Osteocyte (in vitro differentiated cells): Measurements from ENCODE around the gene OR5W2. TPM values are rescaled to one million over a fixed set of nuclear protein-coding genes. Genes with fewer than 3 reads are reported as not detected.

Experiments
- DNase-seq: peaks from one replicate; pipeline ENCODE4 v3.0.0; 2021; ENCODE audit warnings: mixed read lengths; ENCODE audit not compliant: unreplicated experiment; ENCODE audit errors: extremely low spot score
- H3K27ac Mint-ChIP-seq: one replicate; pipeline ENCODE4 v1.8.0; 2021; ENCODE audit warnings: mild to moderate bottlenecking, mixed read lengths; ENCODE audit not compliant: unreplicated experiment
- H3K27me3 Mint-ChIP-seq: one replicate; pipeline ENCODE4 v1.8.0; 2021; ENCODE audit warnings: mixed read lengths; ENCODE audit not compliant: unreplicated experiment
- H3K36me3 Mint-ChIP-seq: one replicate; pipeline ENCODE4 v1.8.0; 2021; ENCODE audit warnings: mixed read lengths; ENCODE audit not compliant: unreplicated experiment
- H3K4me1 Mint-ChIP-seq: one replicate; pipeline ENCODE4 v1.8.0; 2021; ENCODE audit warnings: mixed read lengths; ENCODE audit not compliant: unreplicated experiment
- H3K4me3 Mint-ChIP-seq: one replicate; pipeline ENCODE4 v1.8.0; 2021; ENCODE audit warnings: mild to moderate bottlenecking, moderate library complexity, mixed read lengths; ENCODE audit not compliant: unreplicated experiment
- H3K9me3 Mint-ChIP-seq: one replicate; pipeline ENCODE4 v1.8.0; 2021; ENCODE audit warnings: mixed read lengths; ENCODE audit not compliant: unreplicated experiment
- CTCF ChIP-seq: fragments of 200-600 bp; sonication (generic); IDR thresholded peaks from 2 replicates; pipeline ENCODE4 v1.5.0; 2021; ENCODE audit warnings: antibody characterized with exemption, mild to moderate bottlenecking, moderate library complexity
- long read RNA-seq: library from polyadenylated mRNA; unstranded; transcript quantifications from one replicate; pipeline ENCODE4 v2.0.0, GENCODE V29; 2021
- total RNA-seq: library from RNA; stranded (reverse); gene quantifications from 2 replicates; pipeline ENCODE4 v1.2.1, GENCODE V29; 2021

The OR5W2 gene
- not detected in 2 replicates for total RNA-seq
- long read RNA-seq = 0 reads

GRCh38 chr11:55914482-55914881 lies at the start of gene OR5W2:
TSS of gene OR5W2 (minus strand) at chr11:55914582. CDS start at chr11:55914582, 0 bp downstream.
- no peak within 1 kb of the TSS for H3K27ac Mint-ChIP-seq
- no peak for DNase-seq
- TF ChIP-seq CTCF = no peak
- H3K4me3 Mint-ChIP-seq = no peak within 1 kb of the TSS
- no peaks in the 10 kb centered on the region for H3K36me3 Mint-ChIP-seq
- H3K27me3 Mint-ChIP-seq = no peaks in the 10 kb centered on the region
- peaks cover 32% of the 10 kb centered on the region for H3K9me3 Mint-ChIP-seq
- H3K4me1 Mint-ChIP-seq = no peaks in the 10 kb centered on the region

- H3K27me3 Mint-ChIP-seq = no peaks in the 10 kb centered on the region
- peaks cover 5% of the 10 kb centered on the region for H3K9me3 Mint-ChIP-seq
- DNase-seq = no peak
- H3K4me3 Mint-ChIP-seq = no peak overlapping the region
- H3K27ac Mint-ChIP-seq = no peak overlapping the region
- H3K36me3 Mint-ChIP-seq = no peaks in the 10 kb centered on the region
- no peak for TF ChIP-seq CTCF
- H3K4me1 Mint-ChIP-seq = no peaks in the 10 kb centered on the region
Measured at GRCh38 chr11:55956521-55956920, 42.1 kb upstream of the OR5W2 start.

GRCh38 chr11:55949330-55949729 lies 34.9 kb upstream of the OR5W2 start:
- no peaks in the 10 kb centered on the region for H3K27me3 Mint-ChIP-seq
- H3K4me1 Mint-ChIP-seq = no peaks in the 10 kb centered on the region
- H3K36me3 Mint-ChIP-seq = no peaks in the 10 kb centered on the region
- no peak for TF ChIP-seq CTCF
- H3K4me3 Mint-ChIP-seq = no peak overlapping the region
- no peak overlapping the region for H3K27ac Mint-ChIP-seq
- no peaks in the 10 kb centered on the region for H3K9me3 Mint-ChIP-seq
- no peak for DNase-seq

- no peaks in the 10 kb centered on the region for H3K36me3 Mint-ChIP-seq
- no peak overlapping the region for H3K27ac Mint-ChIP-seq
- DNase-seq = no peak
- no peaks in the 10 kb centered on the region for H3K9me3 Mint-ChIP-seq
- H3K27me3 Mint-ChIP-seq = no peaks in the 10 kb centered on the region
- H3K4me3 Mint-ChIP-seq = no peak overlapping the region
- TF ChIP-seq CTCF = peak; percentile 58
- H3K4me1 Mint-ChIP-seq = no peaks in the 10 kb centered on the region
Measured at GRCh38 chr11:55942785-55943392, 28.5 kb upstream of the OR5W2 start.

GRCh38 chr11:55936300-55936699 lies 21.9 kb upstream of the OR5W2 start, which contains the start of gene OR5I1:
TSS of gene OR5I1 (minus strand) at chr11:55936400. CDS start at chr11:55936400, 0 bp downstream.
- H3K4me3 Mint-ChIP-seq = no peak within 1 kb of the TSS
- no peak within 1 kb of the TSS for H3K27ac Mint-ChIP-seq
- TF ChIP-seq CTCF = no peak
- peaks cover 17% of the 10 kb centered on the region for H3K9me3 Mint-ChIP-seq
- DNase-seq = no peak
- no peaks in the 10 kb centered on the region for H3K27me3 Mint-ChIP-seq
- H3K36me3 Mint-ChIP-seq = no peaks in the 10 kb centered on the region
- H3K4me1 Mint-ChIP-seq = no peaks in the 10 kb centered on the region
